ENCODE results near the gene DPPA3. TPM values are rescaled to one million over a fixed set of nuclear protein-coding genes. Genes with fewer than 3 reads are reported as not detected.

The DPPA3 gene
- total and polyA plus RNA-seq, 2 of the 8 experiments (the other 6 are each of a cell fraction or from before 2014, with no cell fraction given) = 0.30 to 1.2 TPM

GRCh38 chr12:7679251-7680045, 31.8 kb upstream of the DPPA3 start (continued):
- TF ChIP-seq BCL11A (IDR thresholded peaks at IDR 0.05; ENCODE audit: low read depth in 2 of 2, low read length in 2 of 2) = no peak
- TF ChIP-seq, protein P1, sequence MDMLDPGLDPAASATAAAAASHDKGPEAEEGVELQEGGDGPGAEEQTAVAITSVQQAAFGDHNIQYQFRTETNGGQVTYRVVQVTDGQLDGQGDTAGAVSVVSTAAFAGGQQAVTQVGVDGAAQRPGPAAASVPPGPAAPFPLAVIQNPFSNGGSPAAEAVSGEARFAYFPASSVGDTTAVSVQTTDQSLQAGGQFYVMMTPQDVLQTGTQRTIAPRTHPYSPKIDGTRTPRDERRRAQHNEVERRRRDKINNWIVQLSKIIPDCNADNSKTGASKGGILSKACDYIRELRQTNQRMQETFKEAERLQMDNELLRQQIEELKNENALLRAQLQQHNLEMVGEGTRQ (IDR thresholded peaks at IDR 0.05; ENCODE audit: low read length) = no peak
- TF ChIP-seq HDAC2 (IDR thresholded peaks at IDR 0.05; ENCODE audit: borderline replicate concordance in 1 of 2, low read depth in 2 of 2, low read length in 2 of 2) = no peak
- TF ChIP-seq, protein P2, sequence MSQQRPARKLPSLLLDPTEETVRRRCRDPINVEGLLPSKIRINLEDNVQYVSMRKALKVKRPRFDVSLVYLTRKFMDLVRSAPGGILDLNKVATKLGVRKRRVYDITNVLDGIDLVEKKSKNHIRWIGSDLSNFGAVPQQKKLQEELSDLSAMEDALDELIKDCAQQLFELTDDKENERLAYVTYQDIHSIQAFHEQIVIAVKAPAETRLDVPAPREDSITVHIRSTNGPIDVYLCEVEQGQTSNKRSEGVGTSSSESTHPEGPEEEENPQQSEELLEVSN (IDR thresholded peaks at IDR 0.05) = no peak
- TF ChIP-seq CEBPB (IDR thresholded peaks at IDR 0.05; ENCODE audit: low read depth, low read length) = no peak
